NCI-H1092 treated with DMSO at 0.1 percent for 48 hours (cell line): ENCODE measurements around the gene AQP5.
A peak's percentile ranks its signal among the peaks of the same experiment; 100 is the strongest.

Source experiments
- DNase-seq: peaks from one replicate; lab custom pipeline; 2025; lab: John Stamatoyannopoulos, UW

Gene AQP5

GRCh38 chr12:49950273-49951251 lies 11.1 kb upstream of the AQP5 start, which contains the start of gene AQP2:
AQP2 (plus strand) TSS chr12:49950737; CDS start chr12:49950831, 94 bp downstream.
- DNase-seq, result no peak

DNA sequence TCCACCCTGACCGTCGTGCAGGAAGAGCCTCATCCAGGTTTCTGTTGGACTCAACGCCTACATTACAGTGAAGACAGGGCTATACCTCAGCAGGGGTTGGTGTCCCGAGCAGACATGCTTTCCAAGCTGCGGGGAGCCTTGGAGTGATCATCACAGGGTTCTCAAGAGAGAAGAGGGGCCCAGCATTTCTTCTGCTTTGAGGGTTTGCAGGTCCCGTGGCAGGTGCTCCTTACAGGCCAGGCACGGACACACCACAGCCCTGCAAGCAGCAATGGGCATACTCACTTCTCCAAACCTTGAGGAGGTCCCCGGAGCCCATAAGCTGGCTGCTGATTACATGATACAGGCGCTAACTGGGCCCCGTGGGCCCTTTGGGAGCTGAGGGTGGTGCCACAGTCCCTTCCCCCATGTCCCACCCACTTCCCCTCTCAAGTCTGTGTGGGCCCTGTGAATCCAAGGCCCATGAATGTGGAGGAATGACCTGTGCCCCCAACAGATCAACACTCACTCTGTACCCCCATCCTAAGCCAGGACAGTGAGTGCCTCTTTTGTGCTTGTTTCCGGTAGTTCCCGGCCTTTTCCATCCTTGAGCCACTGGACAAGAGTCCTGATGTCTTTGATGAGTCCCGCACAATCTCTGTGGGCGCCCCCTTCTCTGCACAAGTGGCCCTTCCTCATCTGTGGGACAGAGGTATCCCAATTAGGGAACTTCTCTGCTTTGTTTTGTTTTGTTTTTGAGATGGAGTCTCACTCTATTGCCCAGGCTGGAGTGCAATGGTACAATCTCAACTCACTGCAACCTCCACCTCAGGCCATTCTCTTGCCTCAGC lies 10.0 kb upstream of the AQP5 start:
- no peak for DNase-seq

DNA sequence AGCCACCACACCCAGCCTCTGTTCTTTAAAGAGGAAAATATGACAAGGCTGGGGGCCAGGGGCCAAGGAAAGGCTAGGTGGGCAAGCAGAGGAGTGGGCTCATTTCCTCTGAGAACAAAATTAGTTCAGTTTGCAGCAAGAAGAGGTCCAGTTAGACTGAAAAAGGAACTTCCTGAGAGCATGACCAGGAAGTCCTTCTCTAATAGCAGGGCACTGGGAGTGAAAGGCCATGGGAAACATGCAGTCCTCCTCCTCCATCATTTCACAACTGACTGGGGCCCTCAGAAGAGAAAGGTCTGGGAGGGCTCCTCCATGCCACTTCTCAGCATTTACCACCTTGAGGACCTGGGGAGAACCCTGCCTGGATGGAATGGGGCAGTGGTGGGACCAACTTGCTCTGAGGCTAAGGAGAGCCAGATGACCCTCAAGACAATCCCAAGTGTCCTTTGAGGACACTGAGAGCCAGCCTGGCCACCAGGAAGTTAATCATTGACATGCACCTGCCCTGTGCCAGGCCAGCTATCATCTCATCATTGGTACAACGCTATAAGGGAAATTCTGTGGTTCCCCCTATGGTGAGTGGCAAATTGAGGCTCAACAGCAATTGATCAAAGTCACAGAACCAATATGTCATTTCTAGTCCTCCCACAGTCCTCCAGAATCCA lies 9.1 kb upstream of the AQP5 start:
- DNase-seq, result no peak

GRCh38 chr12:49953151-49953550 lies 8.5 kb upstream of the AQP5 start:
- DNase-seq, result no peak

GRCh38 chr12:49953961-49954846 lies 7.5 kb upstream of the AQP5 start:
- no peak for DNase-seq

DNA sequence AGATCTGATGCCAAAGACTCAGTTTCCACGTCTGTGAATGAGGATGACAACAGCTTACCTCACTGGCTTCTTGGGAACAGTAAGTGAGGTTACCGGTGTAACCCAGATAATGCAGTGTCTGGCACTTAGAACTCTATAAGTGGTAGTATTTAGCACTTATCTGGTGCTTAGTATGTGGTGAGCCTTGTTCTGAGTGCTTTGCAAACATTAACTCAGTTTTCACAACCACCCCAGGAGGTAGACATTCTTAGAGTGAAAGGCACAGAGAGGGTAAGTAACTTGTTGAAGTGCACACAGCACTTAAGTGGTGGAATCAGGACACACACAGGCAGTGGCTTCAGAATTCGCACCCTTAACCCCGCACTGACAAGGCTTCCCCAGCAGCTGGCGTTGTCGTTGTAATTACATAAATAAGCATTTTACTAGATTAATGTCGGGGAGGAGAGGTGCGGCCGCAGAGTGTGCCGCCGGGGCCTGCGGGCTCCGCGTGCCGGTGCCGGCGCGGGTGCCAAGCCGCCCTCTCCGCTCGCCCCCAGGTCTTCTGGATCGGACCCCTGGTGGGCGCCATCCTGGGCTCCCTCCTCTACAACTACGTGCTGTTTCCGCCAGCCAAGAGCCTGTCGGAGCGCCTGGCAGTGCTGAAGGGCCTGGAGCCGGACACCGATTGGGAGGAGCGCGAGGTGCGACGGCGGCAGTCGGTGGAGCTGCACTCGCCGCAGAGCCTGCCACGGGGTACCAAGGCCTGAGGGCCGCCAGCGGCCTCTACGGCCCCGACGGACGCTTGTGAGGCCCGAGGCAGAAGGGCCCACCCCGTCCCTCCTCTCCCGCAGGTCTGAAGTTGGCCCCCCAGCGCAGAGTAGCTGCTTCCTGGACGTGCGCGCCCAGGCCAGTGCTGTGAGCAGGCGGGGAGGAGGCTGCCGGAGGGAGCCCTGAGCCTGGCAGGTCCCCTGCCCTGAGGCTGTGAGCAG lies 6.5 kb upstream of the AQP5 start:
- DNase-seq, result no peak

DNA sequence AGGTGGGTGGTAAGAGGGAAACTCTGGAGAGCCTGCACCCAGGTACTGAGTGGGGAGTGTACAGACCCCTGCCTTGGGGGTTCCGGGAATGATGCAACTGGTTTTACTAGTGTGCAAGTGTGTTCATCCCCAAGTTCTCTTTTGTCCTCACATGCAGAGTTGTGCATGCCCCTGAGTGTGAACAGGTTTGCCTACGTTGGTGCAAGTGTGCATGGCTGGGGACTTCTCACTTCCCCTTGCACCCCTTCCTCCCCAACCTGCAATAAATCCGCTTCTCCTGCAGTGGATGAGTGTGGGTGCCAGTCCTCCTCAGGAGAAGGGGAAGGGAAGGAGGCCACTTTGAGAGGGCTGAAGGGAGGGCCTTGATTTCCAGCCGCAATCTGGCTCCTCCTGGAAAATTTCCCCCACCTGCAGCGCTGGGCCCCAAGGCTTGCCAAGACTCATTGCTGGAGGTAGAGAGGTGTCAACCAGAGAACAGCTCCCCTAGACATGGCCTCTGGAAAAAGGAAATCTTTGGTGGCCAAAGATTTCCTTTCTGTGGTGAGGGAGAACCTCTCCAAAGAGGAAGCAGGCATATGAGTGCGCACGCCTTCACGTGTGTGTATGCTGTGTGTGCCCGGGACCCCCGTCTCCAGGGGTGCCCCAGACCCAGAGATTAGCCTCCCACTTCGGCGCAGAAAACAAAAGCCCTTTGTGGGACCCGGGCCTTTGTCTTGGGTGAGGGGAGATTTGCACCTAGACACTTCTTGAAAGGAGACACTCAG lies 5.6 kb upstream of the AQP5 start:
- DNase-seq, result no peak

- no peak for DNase-seq
Observed at GRCh38 chr12:49956663-49957569, 4.8 kb upstream of the AQP5 start.

DNA sequence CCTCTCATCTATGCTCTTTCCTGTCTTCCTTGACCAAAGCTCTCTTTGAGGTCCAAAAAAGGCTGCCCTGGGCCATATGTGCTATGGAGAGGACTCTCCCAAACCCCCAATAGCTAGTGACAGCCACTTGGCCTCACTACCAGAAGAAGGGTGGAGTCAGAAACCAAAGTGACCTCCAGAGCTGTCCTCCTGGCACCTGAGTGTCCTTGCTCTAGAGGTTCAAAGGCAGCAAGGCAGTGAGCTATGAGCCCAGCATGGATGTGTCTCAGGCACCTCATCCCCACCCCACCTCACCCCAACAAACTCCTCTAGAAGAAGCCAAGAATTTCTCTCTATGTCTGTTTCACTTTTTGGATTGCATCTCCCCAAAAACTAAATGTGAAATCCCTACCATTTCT lies 4.1 kb upstream of the AQP5 start:
- DNase-seq, result no peak

DNA sequence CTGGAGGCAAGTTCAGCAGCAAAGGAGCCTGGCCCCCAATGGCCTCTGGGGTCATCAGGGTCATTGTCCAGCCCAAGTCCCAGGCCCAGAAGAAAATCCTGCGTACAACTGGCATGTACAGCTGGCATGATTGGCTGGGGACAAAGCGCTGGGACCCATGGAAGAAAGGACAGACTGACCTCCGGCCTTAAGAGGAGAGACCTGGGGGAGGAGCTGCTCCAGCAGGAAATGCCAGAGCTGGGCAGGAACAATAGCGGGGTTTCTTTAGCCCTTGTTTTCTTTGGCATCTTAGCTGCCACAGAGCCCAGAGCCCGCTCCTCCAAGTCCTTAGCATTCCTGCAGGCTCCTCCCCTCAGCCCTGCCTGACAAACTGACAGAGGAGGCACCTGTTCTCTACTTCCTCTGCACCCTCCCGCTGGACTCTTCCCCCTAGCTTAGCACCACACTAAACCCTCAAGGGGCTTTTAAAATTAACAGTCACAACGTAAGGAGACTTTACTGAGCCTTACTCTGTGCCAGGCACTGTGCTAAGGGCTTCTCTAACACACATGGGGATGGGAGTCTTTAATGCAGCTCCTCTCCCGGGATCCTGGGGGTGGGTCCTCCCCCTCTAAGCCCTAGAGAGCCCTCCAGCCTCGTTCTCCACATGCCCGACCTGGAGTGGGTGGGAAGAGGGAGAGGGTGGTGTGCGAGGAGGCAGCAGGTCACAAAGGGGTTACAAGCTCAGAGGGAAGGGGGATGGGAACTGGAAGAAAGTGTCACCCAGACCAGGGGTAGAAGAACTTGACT lies 1.8 kb upstream of the AQP5 start:
- no peak for DNase-seq

DNA sequence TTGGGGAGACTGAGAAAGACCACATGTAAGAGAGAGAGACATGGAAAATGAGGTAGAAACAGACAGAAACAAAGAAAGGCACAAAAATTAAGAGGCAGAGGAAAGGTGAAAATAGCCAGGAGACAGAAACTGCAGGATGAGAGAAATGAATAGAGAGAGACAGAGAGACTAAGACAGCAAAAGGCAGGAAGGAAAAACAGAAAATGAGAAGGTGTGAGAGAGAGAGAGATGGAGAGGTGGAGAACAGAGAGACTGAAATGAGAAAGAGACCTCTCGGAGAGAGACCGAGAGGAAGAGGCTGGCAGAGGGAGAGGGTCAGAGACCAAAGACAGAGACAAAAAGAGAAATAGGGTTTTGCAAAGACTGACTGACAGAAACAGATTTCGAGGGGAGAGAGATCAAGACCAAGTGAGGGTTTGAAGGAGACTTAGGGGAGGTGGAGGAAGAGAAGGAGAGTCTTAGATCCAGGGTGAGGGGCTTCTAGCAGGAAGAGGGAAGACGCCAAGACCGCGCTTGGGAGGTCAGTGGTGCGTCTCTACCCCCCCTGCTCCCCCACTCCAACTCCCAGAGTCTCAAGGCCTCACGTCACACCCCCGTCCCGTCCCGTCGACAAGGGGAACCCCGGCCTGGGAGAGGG lies 1.1 kb upstream of the AQP5 start:
- DNase-seq, result no peak

DNA sequence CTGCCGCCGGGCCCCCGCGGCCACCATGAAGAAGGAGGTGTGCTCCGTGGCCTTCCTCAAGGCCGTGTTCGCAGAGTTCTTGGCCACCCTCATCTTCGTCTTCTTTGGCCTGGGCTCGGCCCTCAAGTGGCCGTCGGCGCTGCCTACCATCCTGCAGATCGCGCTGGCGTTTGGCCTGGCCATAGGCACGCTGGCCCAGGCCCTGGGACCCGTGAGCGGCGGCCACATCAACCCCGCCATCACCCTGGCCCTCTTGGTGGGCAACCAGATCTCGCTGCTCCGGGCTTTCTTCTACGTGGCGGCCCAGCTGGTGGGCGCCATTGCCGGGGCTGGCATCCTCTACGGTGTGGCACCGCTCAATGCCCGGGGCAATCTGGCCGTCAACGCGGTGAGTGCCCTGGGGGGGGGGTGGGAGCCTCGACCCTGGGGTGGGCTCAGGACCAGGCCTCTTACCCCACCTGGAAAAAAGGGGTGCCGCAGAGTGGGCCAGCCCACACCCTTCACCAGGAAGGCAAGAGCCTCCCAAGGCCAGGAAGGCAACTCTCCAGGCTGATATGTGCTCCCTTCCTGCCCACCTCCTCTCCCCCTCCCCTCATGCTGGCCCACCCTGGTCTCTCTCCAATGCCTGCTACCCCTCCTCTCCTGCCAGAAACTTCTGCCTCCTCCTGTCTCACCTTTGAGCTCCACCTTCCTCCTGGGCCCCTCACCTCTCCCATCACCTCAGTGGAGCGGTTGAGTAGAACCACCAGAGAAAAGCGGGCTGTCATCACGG lies 507 bp downstream of the AQP5 start:
- no peak for DNase-seq

GRCh38 chr12:49962861-49963765 lies 1.4 kb downstream of the AQP5 start:
- peak; percentile 49 for DNase-seq

DNA sequence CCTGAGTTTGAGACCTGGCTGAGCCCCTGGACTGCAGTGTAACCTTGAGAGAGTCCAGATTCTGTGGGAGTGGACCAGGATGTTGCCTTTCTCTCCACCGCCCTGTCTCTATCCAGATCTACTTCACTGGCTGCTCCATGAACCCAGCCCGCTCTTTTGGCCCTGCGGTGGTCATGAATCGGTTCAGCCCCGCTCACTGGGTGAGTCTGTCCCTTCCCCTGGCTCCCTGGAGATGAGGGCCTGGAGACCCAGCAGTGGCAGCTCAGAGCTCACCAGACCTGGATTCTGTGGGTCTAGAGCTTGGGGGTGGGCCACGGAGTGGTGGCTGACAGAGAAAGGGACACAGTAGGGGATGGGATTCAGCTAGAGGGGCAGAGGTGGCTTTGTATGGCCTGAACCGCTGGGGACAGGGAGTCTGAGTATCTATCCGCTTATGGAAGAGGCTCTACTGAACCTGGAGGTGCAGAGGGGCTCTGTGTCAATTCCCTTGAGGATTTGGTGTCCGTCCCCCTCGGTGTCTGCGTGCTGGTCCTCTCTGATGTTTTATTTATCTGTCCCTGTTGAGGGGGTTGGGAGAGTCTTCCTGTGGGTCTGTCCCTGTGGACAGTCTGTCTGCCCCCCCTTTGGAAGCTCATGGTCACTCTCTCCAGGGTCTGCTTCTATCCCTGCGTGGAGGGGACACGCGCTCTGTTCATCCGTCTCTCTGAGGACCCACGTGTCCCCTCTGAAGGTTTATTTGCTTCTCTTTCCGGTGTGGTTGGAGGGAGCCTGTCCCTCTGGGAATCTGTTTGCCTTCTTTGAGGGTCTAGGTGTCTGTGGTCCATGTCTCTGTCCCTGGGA lies 2.5 kb downstream of the AQP5 start:
- no peak for DNase-seq
